H9 (cell line): ENCODE data around the gene LRPAP1. TPM values are rescaled to one million over a fixed set of nuclear protein-coding genes. Genes with fewer than 3 reads are reported as not detected.

ENCODE experiments used
- DNase-seq: peaks from one replicate; pipeline ENCODE4 v3.0.0-alpha.2; 2017
- H2AFZ ChIP-seq: one replicate; pipeline ENCODE4 v1.6.1; 2013; ENCODE audit warnings: mild to moderate bottlenecking, low read length, control low read depth, moderate library complexity
- H2AK5ac ChIP-seq: 2 replicates; pipeline ENCODE4 v1.6.1; 2013; ENCODE audit warnings: low read length, control low read depth, mixed read lengths; ENCODE audit not compliant: insufficient read length
- H2BK120ac ChIP-seq: one replicate; pipeline ENCODE4 v1.6.1; 2013; ENCODE audit warnings: low read depth, mild to moderate bottlenecking, low read length, control low read depth, inconsistent platforms; ENCODE audit not compliant: poor library complexity, severe bottlenecking
- H2BK12ac ChIP-seq: 2 replicates; pipeline ENCODE4 v1.6.1; 2013; ENCODE audit warnings: low read length, control low read depth, mixed read lengths, low read depth; ENCODE audit not compliant: insufficient read length
- H2BK15ac ChIP-seq: 2 replicates; pipeline ENCODE4 v1.6.1; 2013; ENCODE audit warnings: low read depth, low read length, control low read depth
- H2BK20ac ChIP-seq: one replicate; pipeline ENCODE4 v1.6.1; 2013; ENCODE audit warnings: low read depth, mild to moderate bottlenecking, low read length, control low read depth, inconsistent platforms; ENCODE audit not compliant: poor library complexity, severe bottlenecking
- H2BK5ac ChIP-seq: 2 replicates; pipeline ENCODE4 v1.6.1; 2013; ENCODE audit warnings: low read length, control low read depth, mixed read lengths; ENCODE audit not compliant: insufficient read length
- H3K14ac ChIP-seq: 2 replicates; pipeline ENCODE4 v1.6.1; 2013; ENCODE audit warnings: low read length, control low read depth; ENCODE audit not compliant: insufficient read depth
- H3K18ac ChIP-seq: 2 replicates; pipeline ENCODE4 v1.6.1; 2013; ENCODE audit warnings: low read depth, mild to moderate bottlenecking, mixed read lengths, low read length, control low read depth; ENCODE audit not compliant: insufficient read length
- H3K23ac ChIP-seq: 2 replicates; pipeline ENCODE4 v1.6.1; 2013; ENCODE audit warnings: low read length, control low read depth, mixed read lengths, low read depth; ENCODE audit not compliant: insufficient read length
- H3K23me2 ChIP-seq: 2 replicates; pipeline ENCODE4 v1.6.1; 2013; ENCODE audit warnings: low read depth, mild to moderate bottlenecking, mixed read lengths, low read length, control low read depth; ENCODE audit not compliant: insufficient read length, poor library complexity, severe bottlenecking
- H3K27ac ChIP-seq: 2 replicates; pipeline ENCODE4 v1.5.1; 2013; ENCODE audit warnings: low read length, control low read depth, mixed read lengths, low read depth; ENCODE audit not compliant: insufficient read length
- H3K27me3 ChIP-seq: 2 replicates; pipeline ENCODE4 v1.6.1; 2013; ENCODE audit warnings: low read length, control low read depth, inconsistent platforms; ENCODE audit not compliant: insufficient read depth
- H3K4ac ChIP-seq: 2 replicates; pipeline ENCODE4 v1.6.1; 2013; ENCODE audit warnings: low read depth, mild to moderate bottlenecking, control low read depth, inconsistent platforms, low read length, moderate library complexity
- H3K4me1 ChIP-seq: 2 replicates; pipeline ENCODE4 v1.6.1; 2013; ENCODE audit warnings: low read length, control low read depth, inconsistent platforms; ENCODE audit not compliant: insufficient read depth
- H3K4me2 ChIP-seq: 2 replicates; pipeline ENCODE4 v1.6.1; 2013; ENCODE audit warnings: low read length, control low read depth, mixed read lengths; ENCODE audit not compliant: insufficient read length, insufficient read depth
- H3K56ac ChIP-seq: 2 replicates; pipeline ENCODE4 v1.6.1; 2013; ENCODE audit warnings: low read depth, mild to moderate bottlenecking, mixed read lengths, low read length, control low read depth; ENCODE audit not compliant: insufficient read length
- H3K79me1 ChIP-seq: 2 replicates; pipeline ENCODE4 v1.6.1; 2013; ENCODE audit warnings: low read depth, mild to moderate bottlenecking, moderate library complexity, low read length, control low read depth, inconsistent platforms; ENCODE audit not compliant: insufficient read depth, poor library complexity, severe bottlenecking
- H3K79me2 ChIP-seq: 2 replicates; pipeline ENCODE4 v1.6.1; 2013; ENCODE audit warnings: low read length, control low read depth, inconsistent platforms; ENCODE audit not compliant: insufficient read depth
- H3K9ac ChIP-seq: 2 replicates; pipeline ENCODE4 v1.6.1; 2013; ENCODE audit warnings: low read length, control low read depth, mixed read lengths; ENCODE audit not compliant: insufficient read length; ENCODE audit errors: extremely low read depth
- H3K9me3 ChIP-seq: one replicate; pipeline ENCODE4 v1.6.1; 2013; ENCODE audit warnings: low read depth, low read length, inconsistent platforms; ENCODE audit not compliant: control insufficient read depth
- H3T11ph ChIP-seq: one replicate; pipeline ENCODE4 v1.6.1; 2013; ENCODE audit warnings: mild to moderate bottlenecking, low read length, control low read depth, inconsistent platforms
- H4K20me1 ChIP-seq: one replicate; pipeline ENCODE4 v1.6.1; 2013; ENCODE audit not compliant: control insufficient read depth, insufficient read length, insufficient read depth
- H4K5ac ChIP-seq: 2 replicates; pipeline ENCODE4 v1.6.1; 2013; ENCODE audit warnings: low read depth, mild to moderate bottlenecking, mixed read lengths, low read length, control low read depth; ENCODE audit not compliant: insufficient read length
- H4K8ac ChIP-seq: replicated peaks from 2 replicates; pipeline ENCODE4 v1.6.1; 2013; ENCODE audit warnings: low read length, control low read depth, mixed read lengths, low read depth; ENCODE audit not compliant: insufficient read length
- H4K91ac ChIP-seq: 2 replicates; pipeline ENCODE4 v1.6.1; 2013; ENCODE audit warnings: low read depth, mild to moderate bottlenecking, moderate library complexity, mixed read lengths, low read length, control low read depth; ENCODE audit not compliant: insufficient read length
- H3K27ac Mint-ChIP-seq, 3 experiments: 2 replicates in 2 of 3; 3 replicates in 1 of 3; pipeline ENCODE4 v1.8.0; 2020 to 2021; ENCODE audit warnings: mixed read lengths in 3 of 3, mild to moderate bottlenecking in 1 of 3, moderate library complexity in 1 of 3
- H3K27me3 Mint-ChIP-seq: 2 replicates; pipeline ENCODE4 v1.8.0; 2021; ENCODE audit warnings: low read depth, mild to moderate bottlenecking, moderate library complexity, mixed read lengths
- H3K36me3 Mint-ChIP-seq, 3 experiments: 2 replicates in 2 of 3; 3 replicates in 1 of 3; pipeline ENCODE4 v1.8.0; 2020 to 2021; ENCODE audit warnings: low read depth in 3 of 3, mixed read lengths in 3 of 3; ENCODE audit not compliant: insufficient read depth in 1 of 3
- H3K4me1 Mint-ChIP-seq, 2 experiments: 2 replicates each; pipeline ENCODE4 v1.8.0; 2020; ENCODE audit warnings: mixed read lengths in 2 of 2
- H3K4me3 Mint-ChIP-seq, 2 experiments: 2 replicates in 1 of 2; 3 replicates in 1 of 2; pipeline ENCODE4 v1.8.0; 2020 to 2021; ENCODE audit warnings: mild to moderate bottlenecking in 2 of 2, mixed read lengths in 2 of 2, moderate library complexity in 1 of 2
- H3K9me3 Mint-ChIP-seq, 2 experiments: 2 replicates in 1 of 2; 3 replicates in 1 of 2; pipeline ENCODE4 v1.8.0; 2020; ENCODE audit warnings: mild to moderate bottlenecking in 2 of 2, mixed read lengths in 2 of 2, moderate library complexity in 1 of 2
- CTCF ChIP-seq: fragments of 200-600 bp; sonication (generic); conservative IDR thresholded peaks from 3 replicates; pipeline ENCODE4 v1.8.0; 2021; ENCODE audit warnings: antibody characterized with exemption, mild to moderate bottlenecking
- WGBS: extraction: QIAGEN DNeasy Blood & Tissue Kit; methylation state at CpG from one replicate; pipeline ENCODE4 v1.1.7; 2013; ENCODE audit warnings: missing lambda C conversion rate, low lambda C conversion rate, mixed read lengths; ENCODE audit not compliant: insufficient read length; ENCODE audit errors: extremely low coverage; 5-methylcytosine and 5-hydroxymethylcytosine counted together
- total RNA-seq: library from RNA; stranded (reverse); gene quantifications from 2 replicates; pipeline ENCODE4 v1.2.1, GENCODE V29; 2021

LRPAP1 gene
- total RNA-seq, 1 experiment from 2014 or later, result 85.9 TPM

- WGBS, result no CpG with 5 or more reads among the region's 19 CpGs
- no peak overlapping the region for H2BK12ac ChIP-seq
- H2BK15ac ChIP-seq, result no peak overlapping the region
- peaks cover 19 to 57% (median 50%) of the 10 kb centered on the region in 3 experiments for H3K36me3 Mint-ChIP-seq
- H4K8ac ChIP-seq, result no peak overlapping the region
- peak overlapping the region in 1 of 3 experiments; percentile 44; a peak in 1 of 7 replicates for H3K27ac Mint-ChIP-seq
- H4K20me1 ChIP-seq, result no peaks in the 10 kb centered on the region
- no peak for DNase-seq
- H2BK120ac ChIP-seq, result no peak overlapping the region
- H2AFZ ChIP-seq, result no peak overlapping the region
- H3K4me3 Mint-ChIP-seq, result no peak overlapping the region
- no peaks in the 10 kb centered on the region; the same call in 1 of the 2 replicates for H3K27me3 Mint-ChIP-seq
- H3K27me3 ChIP-seq, result no peaks in the 10 kb centered on the region
- no peak overlapping the region for H4K5ac ChIP-seq
- no peak overlapping the region for H3K9ac ChIP-seq
- H3K4me2 ChIP-seq, result no peak overlapping the region
- no peak overlapping the region for H3K27ac ChIP-seq
- no peak overlapping the region for H3K14ac ChIP-seq
- no peak overlapping the region for H3K56ac ChIP-seq
- peaks cover 2% of the 10 kb centered on the region; the same call in 1 of the 2 replicates for H3K79me2 ChIP-seq
- H3K4me1 ChIP-seq, result no peaks in the 10 kb centered on the region
- H3K4me1 Mint-ChIP-seq, result peaks cover 0 to 12% of the 10 kb centered on the region in 2 experiments; a peak in 2 of 4 replicates
- H4K91ac ChIP-seq, result no peak overlapping the region
- no peak overlapping the region for H2AK5ac ChIP-seq
- no peak overlapping the region for H2BK5ac ChIP-seq
- no peaks in the 10 kb centered on the region for H3K9me3 Mint-ChIP-seq
- no peaks in the 10 kb centered on the region for H3K9me3 ChIP-seq
- no peak overlapping the region for H3K4ac ChIP-seq
- no peaks in the 10 kb centered on the region for H3K23me2 ChIP-seq
- H3T11ph ChIP-seq, result no peak overlapping the region
- no peak overlapping the region for H2BK20ac ChIP-seq
- H3K18ac ChIP-seq, result no peak overlapping the region
- H3K23ac ChIP-seq, result no peak overlapping the region
- peaks cover 4% of the 10 kb centered on the region for H3K79me1 ChIP-seq
- TF ChIP-seq CTCF, result no peak
Observed at GRCh38 chr4:3524920-3525319, 7.3 kb downstream of the LRPAP1 start.
